ENCODE measurements around the gene HAS3. TPM values are rescaled to one million over a fixed set of nuclear protein-coding genes. Genes with fewer than 3 reads are reported as not detected.

The HAS3 gene
- 9.7 TPM for total RNA-seq

GRCh38 chr16:69105501-69106361 lies at the start of gene HAS3:
TSS of gene HAS3 (plus strand) at chr16:69105653. CDS start at chr16:69109396, 3,743 bp downstream.

GRCh38 chr16:69132424-69133252 lies 27.2 kb downstream of the HAS3 start, which contains the start of the genes CHTF8 and UTP4:
TSS of gene CHTF8 (minus strand) at chr16:69132588. CDS start at chr16:69121458, 11,130 bp downstream.
TSS of gene UTP4 (plus strand) at chr16:69132649. CDS start at chr16:69133460, 811 bp downstream.

Other genes with a start within 250 kb of the HAS3 start
- 43.5 TPM for gene CHTF8, start 26.9 kb downstream of the HAS3 start, total RNA-seq
- 30.0 TPM for gene UTP4, start 27.0 kb downstream of the HAS3 start, total RNA-seq
- gene SNTB2, start 81.5 kb downstream of the HAS3 start, total RNA-seq, result 12.2 TPM
- gene VPS4A, start 205.7 kb downstream of the HAS3 start, total RNA-seq, result 33.8 TPM
- 16.9 TPM for gene PDF, start 224.9 kb downstream of the HAS3 start, total RNA-seq
- 59.2 TPM for gene COG8, start 233.9 kb downstream of the HAS3 start, total RNA-seq
- 13.8 TPM for gene NIP7, start 234.1 kb downstream of the HAS3 start, total RNA-seq
- not detected for gene TMED6, start 246.1 kb downstream of the HAS3 start, total RNA-seq